Endodermal cell (in vitro differentiated cells): ENCODE data around the gene SCTR. TPM values are rescaled to one million over a fixed set of nuclear protein-coding genes. Genes with fewer than 3 reads are reported as not detected.

Experiments
- DNase-seq: peaks from one replicate; pipeline ENCODE4 v3.0.0-alpha.2; 2017
- H3K27ac ChIP-seq: 2 replicates; pipeline ENCODE4 v1.5.1; 2013; ENCODE audit warnings: mild to moderate bottlenecking, low read depth, low read length, moderate library complexity
- H3K27me3 ChIP-seq: 2 replicates; pipeline ENCODE4 v1.6.1; 2013; ENCODE audit warnings: mild to moderate bottlenecking, low read length, moderate library complexity; ENCODE audit not compliant: insufficient read depth, control insufficient read depth, poor library complexity, severe bottlenecking
- H3K36me3 ChIP-seq: 2 replicates; pipeline ENCODE4 v1.7.0; 2013; ENCODE audit warnings: mild to moderate bottlenecking, low read length, moderate library complexity; ENCODE audit not compliant: control insufficient read depth, insufficient read depth
- H3K4me1 ChIP-seq: one replicate; pipeline ENCODE4 v1.7.0; 2013; ENCODE audit warnings: low read length; ENCODE audit not compliant: control insufficient read depth, insufficient read depth
- H3K4me3 ChIP-seq: 2 replicates; pipeline ENCODE4 v1.5.1; 2013; ENCODE audit warnings: mild to moderate bottlenecking, low read length, moderate library complexity
- H3K9ac ChIP-seq: 2 replicates; pipeline ENCODE4 v1.6.1; 2013; ENCODE audit warnings: mild to moderate bottlenecking, low read length, moderate library complexity; ENCODE audit not compliant: poor library complexity, severe bottlenecking; ENCODE audit errors: extremely low read depth
- H3K9me3 ChIP-seq: 2 replicates; pipeline ENCODE4 v1.6.1; 2013; ENCODE audit warnings: mild to moderate bottlenecking, low read length, moderate library complexity; ENCODE audit not compliant: control insufficient read depth
- H3K27ac Mint-ChIP-seq: 2 replicates; pipeline ENCODE4 v1.8.0; 2020; ENCODE audit warnings: mixed read lengths
- H3K27me3 Mint-ChIP-seq: 2 replicates; pipeline ENCODE4 v1.8.0; 2021; ENCODE audit warnings: mild to moderate bottlenecking, mixed read lengths; ENCODE audit not compliant: insufficient read depth
- H3K36me3 Mint-ChIP-seq: 2 replicates; pipeline ENCODE4 v1.8.0; 2020; ENCODE audit warnings: low read depth, mixed read lengths
- H3K4me1 Mint-ChIP-seq: 2 replicates; pipeline ENCODE4 v1.8.0; 2020; ENCODE audit warnings: mixed read lengths
- H3K4me3 Mint-ChIP-seq: 2 replicates; pipeline ENCODE4 v1.8.0; 2020; ENCODE audit warnings: mild to moderate bottlenecking, moderate library complexity, mixed read lengths
- H3K9me3 Mint-ChIP-seq: 2 replicates; pipeline ENCODE4 v1.8.0; 2020; ENCODE audit warnings: mild to moderate bottlenecking, mixed read lengths
- WGBS, 2 experiments: methylation state at CpG; one replicate each; pipeline versions ENCODE4 v1.1.5 to v1.1.7; 2013; ENCODE audit warnings: missing lambda C conversion rate in 2 of 2, mixed read lengths in 1 of 2; ENCODE audit not compliant: insufficient coverage in 1 of 2, insufficient read length in 1 of 2; 5-methylcytosine and 5-hydroxymethylcytosine counted together
- total RNA-seq, 2 donors: library from RNA; stranded (reverse); fragmentation: NEBNext Ultra II Directional in 1 of 2; extraction: Animal tissue kit (Norgen Biotek cat#: 25700) in 1 of 2; gene quantifications; 2 replicates in 1 of 2; 3 replicates in 1 of 2; pipeline ENCODE4 v1.2.1, GENCODE V29; 2021
- TF ChIP-seq, protein P1 (sequence below): fragments of 200-600 bp; sonication (generic); conservative IDR thresholded peaks from 2 replicates; pipeline ENCODE4 v1.5.0; 2021; ENCODE audit warnings: antibody characterized with exemption, mild to moderate bottlenecking

Gene SCTR
- total RNA-seq, 2 donors from 2014 or later = 0.20 to 0.49 TPM

DNA sequence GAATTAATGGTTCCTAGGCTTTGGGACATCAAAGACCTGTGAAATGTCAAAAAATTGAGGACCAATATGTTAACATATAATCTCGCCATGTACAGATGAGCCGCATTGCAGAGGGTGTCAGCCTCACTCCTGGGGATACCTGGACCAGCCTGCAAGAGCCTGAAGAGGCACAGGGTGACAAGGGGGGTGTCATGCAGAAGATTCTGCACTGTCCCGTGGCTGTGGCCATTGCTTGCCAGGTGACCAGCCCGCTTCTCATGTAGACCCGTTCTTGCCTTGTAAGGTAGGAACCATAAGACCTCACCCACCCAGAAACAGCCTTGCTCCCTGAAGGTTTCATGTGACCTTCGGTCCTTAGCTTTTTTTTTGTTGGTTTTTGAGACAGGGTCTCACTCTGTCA is 55.2 kb downstream of the SCTR start:
- Histone ChIP-seq H3K36me3 (no peaks in the 10 kb centered on the region), H3K9ac (no peak overlapping the region), H3K9me3 (no peaks in the 10 kb centered on the region), H3K27ac (no peak overlapping the region), H3K27me3 (no peaks in the 10 kb centered on the region), H3K4me1 (no peaks in the 10 kb centered on the region), H3K4me3 (no peak overlapping the region)
- no peaks in the 10 kb centered on the region for H3K9me3 Mint-ChIP-seq
- DNase-seq = no peak
- H3K36me3 Mint-ChIP-seq = no peaks in the 10 kb centered on the region
- no peaks in the 10 kb centered on the region for H3K27me3 Mint-ChIP-seq
- 75 to 86% methylated on average over 5 to 6 of the region's 6 CpGs for WGBS, 2 experiments
- no peak overlapping the region for H3K4me3 Mint-ChIP-seq
- no peaks in the 10 kb centered on the region for H3K4me1 Mint-ChIP-seq
- H3K27ac Mint-ChIP-seq = no peak overlapping the region
- TF ChIP-seq, protein P1, sequence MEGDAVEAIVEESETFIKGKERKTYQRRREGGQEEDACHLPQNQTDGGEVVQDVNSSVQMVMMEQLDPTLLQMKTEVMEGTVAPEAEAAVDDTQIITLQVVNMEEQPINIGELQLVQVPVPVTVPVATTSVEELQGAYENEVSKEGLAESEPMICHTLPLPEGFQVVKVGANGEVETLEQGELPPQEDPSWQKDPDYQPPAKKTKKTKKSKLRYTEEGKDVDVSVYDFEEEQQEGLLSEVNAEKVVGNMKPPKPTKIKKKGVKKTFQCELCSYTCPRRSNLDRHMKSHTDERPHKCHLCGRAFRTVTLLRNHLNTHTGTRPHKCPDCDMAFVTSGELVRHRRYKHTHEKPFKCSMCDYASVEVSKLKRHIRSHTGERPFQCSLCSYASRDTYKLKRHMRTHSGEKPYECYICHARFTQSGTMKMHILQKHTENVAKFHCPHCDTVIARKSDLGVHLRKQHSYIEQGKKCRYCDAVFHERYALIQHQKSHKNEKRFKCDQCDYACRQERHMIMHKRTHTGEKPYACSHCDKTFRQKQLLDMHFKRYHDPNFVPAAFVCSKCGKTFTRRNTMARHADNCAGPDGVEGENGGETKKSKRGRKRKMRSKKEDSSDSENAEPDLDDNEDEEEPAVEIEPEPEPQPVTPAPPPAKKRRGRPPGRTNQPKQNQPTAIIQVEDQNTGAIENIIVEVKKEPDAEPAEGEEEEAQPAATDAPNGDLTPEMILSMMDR = no peak

- H3K27ac ChIP-seq = no peak overlapping the region
- no peaks in the 10 kb centered on the region for H3K27me3 ChIP-seq
- Mint-ChIP-seq H3K4me1 (no peaks in the 10 kb centered on the region), H3K4me3 (no peak overlapping the region), H3K27me3 (no peaks in the 10 kb centered on the region), H3K36me3 (no peaks in the 10 kb centered on the region), H3K9me3 (no peaks in the 10 kb centered on the region), H3K27ac (no peak overlapping the region)
- no peaks in the 10 kb centered on the region for H3K36me3 ChIP-seq
- TF ChIP-seq, protein P1 = no peak
- no peaks in the 10 kb centered on the region for H3K4me1 ChIP-seq
- H3K9ac ChIP-seq = no peak overlapping the region
- WGBS, 2 experiments = 87 to 88% methylated on average over 2 to 3 of the region's 3 CpGs
- no peak overlapping the region for H3K4me3 ChIP-seq
- H3K9me3 ChIP-seq = no peaks in the 10 kb centered on the region
- no peak for DNase-seq
These were observed 55.9 kb downstream of the SCTR start for GRCh38 chr2:119468154-119468955.

GRCh38 chr2:119466373-119466772 is 57.9 kb downstream of the SCTR start:
- H3K27me3 ChIP-seq = no peaks in the 10 kb centered on the region
- Mint-ChIP-seq H3K27ac (no peak overlapping the region), H3K4me1 (no peaks in the 10 kb centered on the region), H3K4me3 (no peak overlapping the region), H3K27me3 (no peaks in the 10 kb centered on the region), H3K9me3 (no peaks in the 10 kb centered on the region), H3K36me3 (no peaks in the 10 kb centered on the region)
- H3K9me3 ChIP-seq = no peaks in the 10 kb centered on the region
- no peaks in the 10 kb centered on the region for H3K4me1 ChIP-seq
- H3K4me3 ChIP-seq = no peak overlapping the region
- WGBS, 2 experiments = 81 to 93% methylated on average over 4 of the region's 4 CpGs
- H3K9ac ChIP-seq = no peak overlapping the region
- H3K27ac ChIP-seq = no peak overlapping the region
- DNase-seq = no peak
- no peaks in the 10 kb centered on the region for H3K36me3 ChIP-seq
- TF ChIP-seq, protein P1 = no peak
